Amniotic stem cell (primary cell): ENCODE results near the gene ERAP2.
"Not testable (repeated sequence)": the region's sequence is repeated elsewhere in the genome, so short reads cannot be mapped to it uniquely, and the experiment has no call there.

Experiments used
- DNase-seq: peaks from one replicate; lab custom pipeline; 2025; lab: John Stamatoyannopoulos, UW

Gene ERAP2

DNA sequence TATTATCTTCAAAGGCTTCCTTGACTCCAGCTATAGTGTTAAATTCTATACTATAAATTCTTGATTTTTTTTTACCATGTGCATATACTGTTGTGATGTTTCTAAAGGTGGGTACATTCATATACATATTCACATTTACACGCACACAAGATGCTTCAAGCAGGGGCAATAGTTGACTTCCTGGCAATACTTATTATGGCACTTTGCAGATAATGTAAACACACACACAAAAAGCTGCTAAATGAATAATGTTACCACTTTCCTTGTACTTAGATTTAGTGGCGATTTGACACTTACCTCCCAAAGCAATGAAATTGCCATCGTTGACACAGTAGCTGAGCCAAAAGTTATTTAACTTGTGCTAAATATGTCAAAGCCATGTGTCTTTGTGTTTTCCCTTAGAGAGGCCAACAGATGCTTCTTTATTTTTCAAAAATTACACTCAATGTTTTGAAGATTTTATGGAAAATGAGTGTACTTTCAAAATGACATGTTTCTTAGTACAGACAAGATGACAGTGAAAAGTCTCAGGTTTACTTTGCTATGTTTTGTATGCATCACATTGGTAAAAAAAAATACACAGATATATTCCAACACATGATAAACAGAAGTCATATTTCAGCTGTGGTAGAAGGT, 12.2 kb upstream of the ERAP2 start:
- DNase-seq = no peak

DNA sequence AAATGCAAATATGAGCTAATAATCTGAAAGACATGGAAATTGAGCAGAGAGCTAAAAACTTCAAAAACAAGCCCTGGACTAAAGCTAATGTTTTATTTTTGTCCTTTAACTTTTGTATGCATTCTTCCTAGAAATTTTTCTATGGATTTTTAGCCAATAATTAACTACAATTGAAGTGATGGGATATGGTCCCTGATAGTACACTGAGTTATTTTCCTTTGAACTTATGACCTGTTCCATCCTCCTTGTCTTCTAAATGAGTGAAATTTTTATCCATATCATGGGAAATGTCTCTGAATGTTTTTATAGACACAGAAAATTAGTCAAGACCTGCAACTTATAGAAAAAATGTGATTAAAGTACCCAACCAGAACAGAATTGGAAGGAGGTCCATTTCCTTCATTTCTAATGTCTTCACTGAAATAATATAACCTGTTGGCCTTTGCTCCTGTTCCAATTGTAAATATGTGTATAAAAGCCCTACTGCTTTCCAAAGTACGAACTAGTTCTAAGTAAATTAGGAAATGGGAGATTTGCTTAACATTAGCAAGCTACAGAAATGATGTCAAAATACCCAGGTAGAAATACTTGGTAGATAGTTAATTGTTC, 11.3 kb upstream of the ERAP2 start:
- no peak for DNase-seq

DNA sequence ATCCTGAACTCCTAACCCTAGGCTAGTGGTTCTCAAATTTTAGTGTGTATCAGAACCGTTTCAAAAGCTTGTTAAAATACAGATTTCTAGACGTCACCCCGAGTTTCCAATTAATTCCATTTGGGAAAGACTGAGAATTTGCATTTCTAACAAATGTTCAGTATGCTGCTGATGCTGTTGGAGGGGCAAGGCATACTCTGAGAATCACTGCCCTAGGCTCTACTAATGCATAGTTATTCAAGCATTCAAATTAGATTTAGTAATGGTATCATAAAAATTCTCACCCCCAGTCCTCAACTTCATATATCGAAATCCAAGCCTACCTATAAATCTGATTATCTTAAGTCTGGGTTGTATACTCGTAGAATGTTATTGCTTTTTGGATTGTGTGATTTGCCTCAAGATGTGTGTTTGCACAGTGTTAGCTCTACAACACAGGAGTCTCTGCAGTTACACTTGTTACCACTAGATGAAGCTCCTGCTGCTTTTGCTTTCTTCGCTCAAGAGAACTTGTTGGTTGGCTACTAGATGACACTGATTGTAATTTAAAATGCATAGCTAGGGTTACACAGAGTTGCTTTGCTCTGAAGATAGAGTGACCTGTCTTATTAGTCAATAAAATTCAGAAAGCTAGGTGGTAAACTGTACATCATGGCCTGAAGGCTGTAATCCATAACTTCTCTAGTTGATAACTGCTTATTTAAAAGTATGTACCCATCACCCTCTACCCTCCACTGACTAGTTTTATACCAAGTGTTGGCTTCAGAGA, 7.5 kb upstream of the ERAP2 start:
- peak; percentile 49 for DNase-seq

DNA sequence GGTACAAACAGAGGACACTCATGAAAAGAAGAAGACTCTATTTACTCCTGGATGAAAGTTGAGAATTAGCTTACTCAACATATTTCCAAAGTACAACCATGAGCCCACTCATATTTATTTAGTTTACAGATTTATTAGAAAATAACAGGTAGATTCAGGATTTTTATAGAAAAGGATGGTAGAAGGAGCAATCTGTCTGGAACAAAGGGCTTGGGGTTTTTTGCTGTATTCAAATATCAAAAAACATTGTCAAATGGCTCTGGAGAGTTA, 7.0 kb upstream of the ERAP2 start:
- DNase-seq = no peak

DNA sequence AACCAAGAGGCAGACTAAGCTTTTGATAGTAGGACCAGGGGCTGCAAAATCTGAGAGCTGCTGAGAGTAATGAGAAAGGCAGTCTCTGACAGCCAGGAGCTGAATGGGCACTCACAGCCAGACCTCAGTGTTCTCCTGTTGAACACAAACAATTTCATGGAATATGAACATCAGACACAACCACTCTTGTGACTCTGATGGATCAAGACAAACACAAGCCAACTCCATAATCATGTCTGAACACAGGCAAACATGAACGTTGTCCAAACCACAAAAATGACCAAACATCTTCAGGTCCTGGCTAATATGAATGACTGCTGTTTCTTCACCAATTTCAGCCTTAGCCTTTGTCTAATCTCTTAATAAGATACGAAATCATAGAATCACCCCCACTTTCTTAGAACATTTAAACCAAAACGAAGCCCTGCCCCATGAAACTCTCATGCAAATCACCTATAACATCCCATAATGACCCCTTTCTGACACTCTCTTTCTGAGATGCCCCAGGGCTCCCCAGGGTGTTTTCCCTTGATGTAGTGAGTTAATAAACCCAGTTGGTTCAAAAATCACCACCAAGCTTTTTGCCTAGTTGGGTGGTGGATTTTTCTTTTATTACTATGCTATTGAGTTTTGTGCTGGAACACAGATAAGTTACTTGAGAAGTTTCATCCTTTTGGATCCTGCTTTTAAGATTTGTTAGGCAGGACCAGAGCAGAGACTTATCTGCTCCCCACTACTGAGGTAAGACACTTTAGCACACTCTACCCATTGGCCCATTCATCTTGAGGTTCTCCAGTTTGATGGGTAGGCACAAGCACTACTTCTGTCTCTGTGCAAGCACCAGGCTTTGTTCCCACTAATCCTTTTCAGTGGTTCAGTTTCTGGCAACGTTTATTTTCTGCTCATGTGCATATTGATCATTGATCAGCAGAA, 5.9 kb upstream of the ERAP2 start:
- no peak for DNase-seq

DNA sequence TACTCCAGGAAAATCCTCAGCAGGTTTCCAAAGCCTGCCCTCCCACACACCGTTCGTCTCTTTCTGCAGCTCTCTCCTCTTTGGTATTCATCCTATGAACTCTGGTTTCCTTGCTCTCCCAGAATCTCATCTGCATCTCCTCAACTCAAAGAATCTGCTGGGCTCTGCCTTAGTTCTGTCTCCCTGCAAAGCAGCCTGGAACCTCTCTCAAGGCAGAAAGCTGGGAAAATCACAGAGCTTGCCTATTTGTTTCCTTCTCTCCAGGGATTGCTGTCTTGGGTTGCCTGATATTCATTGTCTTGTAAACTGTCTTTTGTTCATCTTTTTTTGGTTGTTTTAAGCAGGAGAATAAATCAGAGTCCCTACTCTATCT, 5.3 kb upstream of the ERAP2 start:
- no peak for DNase-seq

DNA sequence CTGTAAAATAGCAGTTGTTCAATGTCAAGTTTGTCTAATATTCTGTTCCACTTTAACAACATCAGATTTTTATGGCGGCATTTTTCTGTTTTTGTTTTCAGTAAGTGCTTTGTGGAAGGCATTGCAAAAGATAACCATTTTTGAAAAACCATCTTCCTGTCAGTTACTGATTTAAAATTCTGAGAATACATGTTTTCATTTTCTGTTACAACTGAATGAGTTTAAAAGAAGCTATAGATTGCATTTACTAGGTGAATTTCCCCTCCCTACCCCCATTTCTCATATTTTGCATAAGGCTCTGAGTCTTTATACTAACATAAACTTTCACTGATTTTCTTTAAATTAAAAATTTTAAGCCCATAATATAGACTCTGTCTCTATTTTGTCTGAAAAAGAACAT, 4.6 kb upstream of the ERAP2 start:
- no peak for DNase-seq

DNA sequence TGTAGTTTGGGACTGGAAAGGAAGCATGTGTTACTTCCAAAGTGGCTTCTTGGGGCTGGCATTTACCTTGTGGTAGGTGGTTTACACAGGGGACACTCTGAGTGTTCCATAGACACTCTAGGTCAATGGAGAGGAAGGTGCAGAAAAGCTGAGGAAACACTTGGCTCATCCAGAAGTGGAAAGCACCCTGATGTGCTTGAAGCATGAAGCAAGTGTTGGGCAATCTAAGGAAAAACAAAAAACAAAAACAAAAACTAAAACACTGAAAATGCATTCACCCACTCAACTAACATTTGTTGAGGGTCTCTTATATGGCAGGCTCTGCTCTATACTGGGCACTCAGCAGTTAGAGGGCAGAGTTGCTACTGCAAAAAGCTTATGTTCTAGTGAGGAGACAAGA, 2.9 kb upstream of the ERAP2 start:
- DNase-seq = no peak

DNA sequence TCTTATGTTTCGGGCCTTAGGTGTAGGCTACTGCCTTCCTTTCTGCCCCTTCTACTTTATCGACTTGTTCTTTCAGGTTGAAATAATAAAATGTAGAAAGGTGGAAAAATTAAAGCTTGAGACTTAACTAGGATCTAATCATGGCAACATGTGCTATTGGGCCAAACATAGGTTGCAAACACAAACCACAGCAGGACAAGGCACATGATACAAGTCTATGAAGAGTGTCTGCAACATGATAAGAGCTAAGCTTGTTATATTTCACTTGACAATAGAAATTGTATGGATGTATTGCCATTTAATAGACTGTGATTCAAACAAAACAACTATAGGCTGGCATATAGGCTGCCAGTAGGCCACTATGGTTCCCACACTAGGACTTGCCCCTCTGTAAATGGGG, 1.7 kb upstream of the ERAP2 start:
- DNase-seq = no peak

DNA sequence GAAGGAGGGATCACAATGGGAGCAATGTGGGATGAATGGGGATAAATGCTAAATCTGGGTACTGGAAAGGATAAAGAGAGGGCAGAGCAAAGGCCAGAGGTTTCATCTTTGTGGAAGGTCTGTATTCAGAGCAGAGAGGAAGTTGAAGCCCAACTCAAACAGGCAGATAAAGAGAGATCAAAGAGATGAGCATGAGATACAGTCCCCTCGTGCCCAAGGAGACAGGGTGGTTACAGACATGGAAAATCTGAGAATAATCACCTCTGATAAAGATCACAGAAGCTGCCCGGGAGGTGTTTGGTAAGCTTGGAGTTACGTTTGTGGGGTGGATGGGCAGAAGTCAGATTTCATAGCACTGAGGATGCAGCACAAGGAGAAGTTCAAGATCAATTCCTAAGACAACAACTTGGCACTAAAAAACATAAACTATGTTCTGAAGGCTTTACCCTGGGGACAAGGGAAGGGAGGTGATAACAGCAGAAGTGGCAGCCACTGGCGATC, 459 bp upstream of the ERAP2 start:
- DNase-seq = no peak

DNA sequence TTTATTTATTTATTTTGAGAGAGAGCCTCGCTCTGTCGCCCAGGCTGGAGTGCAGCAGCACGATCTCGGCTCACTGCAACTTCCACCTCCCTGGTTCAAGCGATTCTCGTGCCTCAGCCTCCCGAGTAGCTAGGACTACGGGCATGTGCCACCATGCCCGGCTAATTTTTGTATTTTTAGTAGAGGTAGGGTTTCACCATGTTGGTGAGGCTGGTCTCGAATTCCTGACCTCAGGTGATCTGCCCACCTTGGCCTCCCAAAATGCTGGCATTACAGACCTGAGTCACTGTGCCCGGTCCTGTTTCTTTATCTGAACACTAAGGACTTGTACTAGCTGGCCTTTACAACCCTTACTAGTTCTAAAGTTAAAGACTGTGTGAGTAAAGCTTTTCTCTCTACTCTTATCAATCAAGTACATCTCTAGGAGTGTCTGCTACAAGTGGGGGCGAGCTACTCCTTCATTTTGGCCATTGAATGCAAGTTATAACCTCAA, 723 bp downstream of the ERAP2 start:
- not testable (repeated sequence) for DNase-seq

DNA sequence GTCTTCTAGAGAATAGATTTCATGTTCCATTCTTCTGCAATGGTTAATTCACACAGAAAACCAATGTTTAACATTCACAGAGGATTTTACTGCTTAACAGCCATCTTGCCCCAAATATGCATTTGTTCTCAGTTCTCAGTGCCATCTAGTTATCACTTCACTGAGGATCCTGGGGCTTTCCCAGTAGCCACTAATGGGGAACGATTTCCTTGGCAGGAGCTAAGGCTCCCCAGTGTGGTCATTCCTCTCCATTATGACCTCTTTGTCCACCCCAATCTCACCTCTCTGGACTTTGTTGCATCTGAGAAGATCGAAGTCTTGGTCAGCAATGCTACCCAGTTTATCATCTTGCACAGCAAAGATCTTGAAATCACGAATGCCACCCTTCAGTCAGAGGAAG, 3.4 kb downstream of the ERAP2 start:
- no peak for DNase-seq

DNA sequence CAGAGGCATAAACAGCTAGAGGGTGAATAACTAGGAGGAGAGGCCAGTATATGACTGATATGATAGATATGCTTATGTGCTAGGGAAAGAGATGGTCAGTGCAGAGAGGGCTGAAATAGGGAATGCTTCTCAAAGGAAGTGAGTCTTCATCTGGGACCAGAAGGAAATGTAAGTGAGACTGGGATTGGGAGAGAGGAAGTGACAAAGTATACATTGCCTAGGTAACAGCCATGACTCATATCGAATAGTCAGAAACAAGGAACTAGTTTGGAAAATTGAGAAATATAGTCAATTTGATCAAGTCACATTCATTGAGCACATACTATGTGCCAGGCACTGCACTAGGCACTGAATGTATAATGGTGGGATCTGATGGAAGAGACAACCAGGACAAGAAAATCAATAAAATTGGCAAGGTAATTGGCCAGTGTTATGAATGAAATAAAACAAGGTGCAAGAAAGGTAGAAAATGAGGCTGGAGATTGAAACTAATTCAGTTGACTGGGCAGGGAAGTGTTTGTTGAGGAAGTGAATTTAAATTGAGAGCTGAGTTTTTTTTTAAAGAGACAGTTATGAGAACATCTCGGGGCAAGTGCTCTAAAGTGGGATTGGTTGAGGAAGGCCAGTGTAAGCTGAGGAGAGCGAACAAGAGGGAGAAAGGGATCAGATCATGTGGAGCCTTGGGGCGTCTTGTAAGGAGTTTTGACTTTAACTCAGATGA, 4.3 kb downstream of the ERAP2 start:
- peak; percentile 7 for DNase-seq

DNA sequence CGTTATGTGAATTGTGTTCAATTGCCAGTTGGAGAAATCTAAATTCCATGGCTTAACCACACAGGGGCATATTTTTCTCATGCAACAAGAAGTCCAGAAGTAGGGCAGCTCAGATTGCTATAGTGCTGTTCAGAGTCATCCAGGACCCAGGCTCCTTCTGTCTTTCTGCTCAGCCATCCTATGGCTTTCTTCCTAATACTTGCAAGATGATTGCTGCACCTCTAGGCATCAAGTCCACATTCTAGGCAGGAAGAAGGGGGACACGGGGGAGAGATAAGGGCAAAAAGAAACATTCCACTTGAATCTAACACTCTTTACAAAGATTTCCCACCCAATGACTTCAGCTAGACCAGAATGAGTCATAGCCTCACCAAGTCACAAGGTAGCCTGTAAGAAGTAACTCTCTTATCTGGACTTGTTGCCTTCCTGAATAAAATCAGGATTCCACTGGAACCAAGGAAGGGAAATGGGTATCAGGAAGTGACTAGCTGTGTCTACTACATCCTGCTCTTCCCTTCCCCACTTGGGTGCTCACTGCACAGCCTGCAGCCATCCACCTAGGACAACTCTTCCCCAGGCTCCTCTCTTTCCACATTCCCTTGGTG, 5.3 kb downstream of the ERAP2 start:
- DNase-seq = peak; percentile 29

DNA sequence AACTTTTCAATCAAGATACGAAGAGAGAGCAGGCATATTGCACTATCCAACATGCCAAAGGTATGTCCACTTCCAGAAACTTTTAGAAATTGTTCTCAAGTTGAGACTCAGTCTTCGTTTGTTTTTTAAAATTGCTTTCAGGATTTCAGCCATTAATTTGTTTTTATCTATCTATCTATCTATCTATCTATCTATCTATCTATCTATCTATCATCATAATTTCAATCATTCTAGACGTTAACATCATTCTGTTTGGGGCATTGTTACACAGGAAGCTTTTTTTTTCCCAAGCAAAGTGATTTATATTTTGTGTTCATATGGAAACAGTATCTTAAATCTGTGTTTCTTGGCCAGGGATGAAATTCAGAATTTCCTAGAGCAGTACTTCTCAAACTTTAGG, 7.6 kb downstream of the ERAP2 start:
- no peak for DNase-seq

DNA sequence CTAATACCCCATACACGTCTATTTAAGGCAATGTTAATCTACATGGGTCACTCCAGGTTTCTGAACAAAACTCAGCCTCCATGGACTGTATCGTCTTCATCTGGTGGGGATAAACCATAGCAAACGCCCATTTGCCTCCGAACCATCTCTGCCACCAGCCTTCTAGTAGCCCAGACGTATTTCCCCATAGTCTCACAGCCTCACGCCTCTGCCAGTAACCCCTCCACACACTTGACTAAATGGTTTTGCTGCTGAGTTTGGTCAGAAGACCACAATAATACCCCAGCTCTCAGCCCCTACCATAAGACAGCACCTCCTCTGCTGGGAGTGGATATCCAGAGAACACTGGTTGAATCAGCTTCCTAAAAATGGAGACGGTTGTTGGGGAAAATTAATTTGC, 8.7 kb downstream of the ERAP2 start:
- no peak for DNase-seq

DNA sequence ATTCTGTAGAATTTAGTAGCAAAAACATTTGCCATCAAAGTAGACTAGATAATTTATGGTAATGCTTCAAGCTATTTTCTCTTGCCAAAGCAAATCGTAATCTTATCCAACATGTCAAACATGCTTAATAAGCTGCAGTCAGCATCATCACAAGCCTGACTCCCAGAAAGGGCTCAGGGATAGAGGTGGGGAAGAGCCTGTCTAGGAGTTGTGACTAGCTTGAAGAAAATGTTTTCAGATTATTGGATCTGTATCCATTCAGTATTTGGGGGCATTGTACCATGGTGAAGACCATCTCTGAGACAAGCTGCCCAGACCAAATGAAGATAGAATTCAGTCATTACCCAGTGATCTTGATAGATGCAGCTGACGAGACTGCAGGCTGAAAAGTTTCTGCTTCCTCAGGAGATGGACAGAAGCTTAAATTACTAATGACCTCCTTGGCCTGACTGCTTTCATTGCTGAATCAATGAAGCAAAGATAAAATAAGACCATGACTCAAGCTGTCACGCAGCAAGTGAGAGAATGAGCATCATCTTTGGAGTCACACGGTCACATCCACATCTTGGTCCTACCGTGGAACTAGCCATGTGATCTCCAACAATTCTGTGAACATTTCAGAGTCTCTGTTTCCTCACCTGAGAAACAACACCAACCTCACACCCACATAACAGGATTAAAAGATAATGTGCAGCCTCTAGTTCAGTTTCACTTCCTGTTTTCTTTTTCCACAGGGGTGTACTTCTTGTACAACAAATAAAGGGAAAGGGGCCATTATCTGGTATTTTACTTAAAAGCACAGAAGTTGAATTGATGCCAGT, 9.4 kb downstream of the ERAP2 start:
- DNase-seq = no peak

DNA sequence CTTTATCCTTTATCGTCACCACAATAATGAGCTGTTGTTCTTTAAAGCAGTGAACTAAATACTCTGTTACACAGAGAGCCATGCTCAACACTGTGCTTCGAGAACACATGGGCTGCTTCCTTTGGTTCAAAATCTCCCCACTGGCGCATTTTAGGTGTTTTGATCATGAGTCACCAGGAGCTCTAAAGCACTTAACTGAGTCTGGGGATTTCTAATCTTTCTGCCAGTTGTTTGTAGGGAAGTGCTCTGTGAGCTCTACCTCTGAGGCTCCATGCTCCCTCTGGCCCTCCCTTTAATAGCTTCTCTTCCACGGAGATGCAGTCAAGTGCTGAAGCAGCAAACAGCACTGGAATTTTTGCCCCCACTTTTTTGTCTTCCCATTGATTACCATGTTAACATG, 17.0 kb downstream of the ERAP2 start:
- DNase-seq = peak; percentile 70

DNA sequence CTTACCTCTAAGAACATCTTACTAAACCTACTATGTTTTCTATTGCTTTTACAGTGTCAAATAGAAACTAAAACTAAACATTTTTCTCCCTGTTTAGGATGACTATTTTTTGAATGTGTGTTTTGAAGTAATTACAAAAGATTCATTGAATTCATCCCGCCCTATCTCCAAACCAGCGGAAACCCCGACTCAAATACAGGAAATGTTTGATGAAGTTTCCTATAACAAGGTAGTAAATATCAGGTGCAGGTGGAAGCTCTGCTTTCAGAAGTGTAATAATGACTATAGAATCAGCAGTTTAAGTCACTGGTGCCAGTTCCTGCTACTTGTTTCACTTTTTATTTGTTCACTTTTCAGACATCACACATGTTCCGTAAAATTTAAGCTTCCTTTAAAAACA, 20.0 kb downstream of the ERAP2 start:
- DNase-seq = no peak

DNA sequence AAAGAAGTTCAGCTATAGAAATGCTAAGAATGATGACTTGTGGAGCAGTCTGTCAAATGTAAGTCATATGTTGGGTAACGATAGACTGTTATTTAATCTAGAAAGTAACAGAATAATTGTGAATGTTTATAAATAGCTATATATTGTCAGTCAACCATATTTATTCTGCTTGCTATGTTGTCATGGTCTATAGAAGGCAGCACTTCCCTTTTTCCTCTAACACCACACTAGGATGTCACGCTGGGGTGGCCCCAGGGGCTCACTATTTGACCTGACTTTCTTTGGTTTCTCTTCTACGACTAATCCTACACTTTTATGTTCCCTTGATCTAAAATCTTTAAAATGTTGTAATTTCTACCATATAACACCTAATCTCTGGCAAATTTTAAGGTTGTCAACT, 20.5 kb downstream of the ERAP2 start:
- no peak for DNase-seq
